Activated naive CD4-positive, alpha-beta T cell treated with anti-CD3 and anti-CD28 coated beads, Interleukin-2, amount 50 U/mL, for 72 hours (primary cell): ENCODE measurements around the gene DRC3. TPM values are rescaled to one million over a fixed set of nuclear protein-coding genes. Genes with fewer than 3 reads are reported as not detected.

ENCODE experiments used
- ATAC-seq, 2 donors: fragments of 150-1000 bp; cut with Tn5 transposase; 2 replicates each; pipeline ENCODE4 v1.10.0; 2021; ENCODE audit warnings: mild to moderate bottlenecking in 2 of 2, moderate library complexity in 2 of 2
- DNase-seq, 2 donors: peaks; one replicate each; pipeline ENCODE4 v3.0.0; 2021 to 2022; ENCODE audit warnings: low spot score in 2 of 2
- H3K27ac Mint-ChIP-seq, 2 donors: one replicate each; pipeline ENCODE4 v1.8.0; 2022; ENCODE audit warnings: mild to moderate bottlenecking in 2 of 2, mixed read lengths in 2 of 2
- H3K36me3 Mint-ChIP-seq, 2 donors: one replicate each; pipeline ENCODE4 v1.8.0; 2022; ENCODE audit warnings: mixed read lengths in 2 of 2
- H3K9me3 Mint-ChIP-seq, 2 donors: one replicate each; pipeline ENCODE4 v1.8.0; 2022; ENCODE audit warnings: mixed read lengths in 2 of 2
- total RNA-seq, 2 donors: library from RNA; stranded (reverse); gene quantifications; one replicate each; pipeline ENCODE4 v1.2.3, GENCODE V29; 2022

The DRC3 gene
- total RNA-seq, 2 donors from 2014 or later = 0.05 to 0.12 TPM

DNA sequence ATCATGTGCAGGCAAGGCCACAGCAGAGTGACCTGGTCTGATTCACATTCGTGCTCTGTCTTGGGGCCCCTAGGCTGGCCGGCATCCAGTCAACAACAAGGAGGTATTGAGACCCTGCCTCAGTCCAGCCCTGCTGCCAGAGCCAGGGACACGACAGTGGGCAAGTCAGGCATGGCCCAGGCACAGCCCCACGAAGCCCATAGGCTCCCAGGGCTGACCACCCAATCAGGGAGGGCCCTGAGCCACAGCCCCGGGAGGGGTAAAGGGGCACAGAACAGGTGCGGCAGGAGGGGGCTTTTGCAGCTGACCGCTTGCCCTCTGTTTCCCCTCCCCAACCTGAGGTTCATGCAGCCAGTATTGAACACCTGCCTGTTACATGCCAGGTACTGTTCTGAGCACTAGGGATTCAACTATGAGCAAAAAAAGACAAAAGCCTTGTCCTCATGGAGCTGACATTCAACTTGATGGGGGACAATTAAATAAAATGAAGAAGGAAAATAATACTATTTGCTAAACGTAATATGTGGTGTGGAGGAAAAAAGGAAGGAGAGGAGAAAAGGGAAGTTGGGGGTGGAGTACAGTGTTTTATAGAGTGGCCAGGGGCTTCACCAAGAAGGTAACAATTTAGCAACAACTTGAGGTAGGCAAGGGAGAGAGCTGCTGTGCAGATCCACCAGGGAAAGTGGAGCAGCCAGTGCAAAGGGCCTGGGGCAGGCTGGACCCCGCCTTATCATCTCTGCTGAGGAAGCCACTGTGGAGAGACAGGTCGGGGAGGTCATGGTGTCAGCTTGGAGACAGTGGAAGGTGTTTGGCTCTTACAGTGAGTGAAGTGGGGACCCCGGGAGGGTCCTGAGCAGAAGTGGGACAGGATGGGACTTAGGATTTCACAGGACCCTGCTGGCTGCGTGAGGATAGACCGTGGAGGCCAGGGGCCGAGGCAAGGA lies 6.1 kb downstream of the DRC3 start:
- ATAC-seq (no peak), DNase-seq (no peak)
- no peaks in the 10 kb centered on the region for H3K36me3 Mint-ChIP-seq
- no peaks in the 10 kb centered on the region for H3K9me3 Mint-ChIP-seq
- H3K27ac Mint-ChIP-seq = peak overlapping the region in 1 of 2 donors; percentile 0

DNA sequence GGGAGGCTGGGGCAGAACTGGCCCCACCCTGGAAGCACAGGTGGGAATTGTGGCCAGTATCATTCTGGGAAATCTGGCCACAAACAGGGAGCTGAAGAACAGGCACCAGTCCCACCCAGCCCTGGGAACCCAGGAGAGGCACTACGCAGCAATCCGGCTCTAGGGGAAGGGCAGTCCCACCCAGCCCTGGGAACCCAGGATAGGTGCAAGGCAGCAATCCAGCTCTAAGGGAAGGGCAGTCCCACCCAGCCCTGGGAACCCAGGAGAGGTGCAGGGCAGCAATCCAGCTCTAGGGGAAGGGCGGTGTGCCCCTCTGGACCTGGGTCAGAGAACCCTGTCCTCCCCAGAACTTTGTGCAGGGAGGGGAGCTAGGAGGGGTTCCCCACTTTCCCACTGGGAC lies 7.1 kb downstream of the DRC3 start:
- no peaks in the 10 kb centered on the region for H3K36me3 Mint-ChIP-seq
- DNase-seq = no peak
- ATAC-seq = no peak
- no peaks in the 10 kb centered on the region for H3K9me3 Mint-ChIP-seq
- no peak overlapping the region for H3K27ac Mint-ChIP-seq

DNA sequence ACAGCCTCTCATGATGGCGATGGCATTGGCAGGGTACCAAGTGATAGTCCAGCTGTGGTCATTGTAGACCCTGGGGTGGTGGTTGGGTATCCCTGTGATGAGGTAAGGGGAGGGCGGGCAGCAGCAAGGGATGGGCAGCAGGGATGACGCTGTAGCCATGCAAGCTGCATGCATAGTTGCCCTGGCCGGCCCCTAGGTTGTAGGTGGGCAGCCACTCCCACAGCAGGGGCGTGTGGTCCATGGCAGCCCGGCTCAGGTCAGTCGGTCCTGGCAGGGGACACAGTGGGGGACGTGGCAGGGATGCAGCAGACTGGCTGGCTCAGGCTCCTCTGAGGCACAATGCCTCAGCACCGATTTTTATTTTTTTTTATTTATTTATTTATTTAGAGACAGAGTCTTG lies 8.7 kb downstream of the DRC3 start:
- no peaks in the 10 kb centered on the region for H3K9me3 Mint-ChIP-seq
- H3K36me3 Mint-ChIP-seq = no peaks in the 10 kb centered on the region
- ATAC-seq (no peak), DNase-seq (no peak)
- no peak overlapping the region for H3K27ac Mint-ChIP-seq

DNA sequence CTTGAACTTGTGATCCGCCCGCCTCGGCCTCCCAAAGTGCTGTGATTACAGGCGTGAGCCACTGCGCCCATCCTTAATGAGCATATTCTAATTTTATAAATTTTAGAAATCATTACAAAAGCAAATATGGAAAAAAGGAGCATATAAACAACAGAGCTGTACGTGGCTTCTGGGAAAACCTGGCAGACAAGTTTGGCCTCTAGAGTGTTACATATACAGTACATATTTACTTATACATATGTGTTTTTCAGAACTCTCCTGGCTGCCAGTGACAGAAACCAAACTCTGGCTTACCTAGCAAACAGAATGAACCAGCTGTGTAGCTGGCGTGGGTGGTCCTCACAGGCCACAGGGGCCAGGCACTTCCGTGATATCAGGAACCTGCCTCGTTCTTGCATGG lies 10.1 kb downstream of the DRC3 start:
- DNase-seq (no peak), ATAC-seq (no peak)
- H3K27ac Mint-ChIP-seq = no peak overlapping the region
- no peaks in the 10 kb centered on the region for H3K9me3 Mint-ChIP-seq
- H3K36me3 Mint-ChIP-seq = no peaks in the 10 kb centered on the region

DNA sequence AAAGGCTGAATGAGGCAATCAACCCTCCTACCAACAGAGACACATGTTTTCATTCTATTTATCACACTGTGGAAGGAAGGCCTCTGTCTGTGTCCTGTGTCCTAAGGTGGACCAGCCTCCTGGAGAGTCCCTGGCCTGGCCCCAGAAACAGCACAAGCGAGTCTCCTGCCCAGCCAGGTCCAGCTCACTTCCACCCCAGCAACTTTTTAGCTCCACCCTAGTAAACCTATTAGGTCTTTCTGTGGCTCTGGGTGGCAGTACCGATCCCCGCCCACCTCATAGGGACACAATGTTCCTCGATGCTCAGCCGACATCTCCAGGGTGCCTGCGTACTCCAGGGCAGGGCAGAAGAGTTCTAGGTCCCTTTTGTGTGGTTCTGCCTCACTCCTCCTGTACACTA lies 10.7 kb downstream of the DRC3 start:
- H3K27ac Mint-ChIP-seq = no peak overlapping the region
- no peak for DNase-seq
- H3K36me3 Mint-ChIP-seq = no peaks in the 10 kb centered on the region
- ATAC-seq = no peak
- no peaks in the 10 kb centered on the region for H3K9me3 Mint-ChIP-seq

DNA sequence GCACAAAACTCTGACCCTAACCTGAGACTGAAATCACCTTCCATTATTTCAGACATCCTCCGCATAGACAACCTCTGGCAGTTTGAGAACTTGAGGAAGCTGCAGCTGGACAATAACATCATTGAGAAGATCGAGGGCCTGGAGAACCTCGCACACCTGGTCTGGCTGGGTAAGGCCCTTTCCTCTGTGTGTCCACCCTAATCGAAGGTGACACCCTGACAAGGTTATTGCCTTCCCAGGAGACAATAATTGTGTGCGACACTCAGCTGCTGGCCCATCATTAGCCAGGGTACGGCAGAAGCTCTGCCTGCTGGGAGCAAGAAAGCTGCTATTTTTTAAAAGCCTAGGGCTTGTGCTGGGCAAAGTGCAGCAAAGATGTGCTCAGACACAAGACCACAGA lies 11.1 kb downstream of the DRC3 start:
- Mint-ChIP-seq H3K9me3 (no peaks in the 10 kb centered on the region), H3K27ac (no peak overlapping the region), H3K36me3 (no peaks in the 10 kb centered on the region)
- DNase-seq = no peak
- ATAC-seq = no peak

DNA sequence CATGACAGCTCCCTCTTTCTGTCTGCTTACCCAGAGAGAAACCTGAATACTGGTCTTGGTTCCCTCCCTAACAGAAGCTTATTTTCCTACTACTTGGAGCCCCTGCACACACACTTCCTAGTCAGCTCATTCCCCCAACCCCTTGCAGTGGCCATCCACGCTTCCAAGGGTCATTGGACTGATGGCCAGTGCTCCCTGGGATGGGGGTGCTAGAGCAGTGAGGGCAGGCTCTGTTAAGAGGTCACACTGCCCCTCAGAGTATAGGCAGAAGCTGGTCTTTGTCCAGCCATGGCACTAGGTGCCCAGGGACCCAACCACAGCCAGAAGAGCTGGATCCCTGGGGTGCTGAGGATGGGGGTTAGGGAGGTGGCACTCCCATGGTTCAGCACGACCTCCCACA lies 12.5 kb downstream of the DRC3 start:
- H3K36me3 Mint-ChIP-seq = no peaks in the 10 kb centered on the region
- no peaks in the 10 kb centered on the region for H3K9me3 Mint-ChIP-seq
- no peak for ATAC-seq

DNA sequence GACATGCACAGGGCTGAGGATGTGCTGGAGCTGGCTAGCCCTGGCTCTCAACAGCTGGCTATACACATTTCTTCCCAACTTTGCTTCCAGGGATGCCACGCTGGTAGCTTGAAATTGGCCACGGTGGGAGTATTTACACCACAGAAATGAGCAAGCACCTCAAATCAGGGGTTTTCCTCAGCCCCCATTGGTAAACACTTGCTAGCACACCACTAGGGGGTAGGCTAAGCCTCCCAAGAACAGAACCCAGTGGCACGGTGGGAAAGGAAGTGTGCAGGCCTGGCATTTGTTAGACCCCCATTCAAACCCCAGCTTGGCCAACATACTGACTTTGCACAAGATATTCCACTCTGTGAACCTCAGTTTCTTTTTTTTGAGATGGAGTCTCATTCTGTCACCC lies 12.9 kb downstream of the DRC3 start:
- H3K27ac Mint-ChIP-seq = no peak overlapping the region
- DNase-seq = no peak
- no peaks in the 10 kb centered on the region for H3K9me3 Mint-ChIP-seq
- no peaks in the 10 kb centered on the region for H3K36me3 Mint-ChIP-seq
- ATAC-seq = peak in 1 of 2 donors; percentile 64

More for the DNA sequence above, 12.5 kb downstream of the DRC3 start:
- no peak for DNase-seq
- no peak overlapping the region for H3K27ac Mint-ChIP-seq

DNA sequence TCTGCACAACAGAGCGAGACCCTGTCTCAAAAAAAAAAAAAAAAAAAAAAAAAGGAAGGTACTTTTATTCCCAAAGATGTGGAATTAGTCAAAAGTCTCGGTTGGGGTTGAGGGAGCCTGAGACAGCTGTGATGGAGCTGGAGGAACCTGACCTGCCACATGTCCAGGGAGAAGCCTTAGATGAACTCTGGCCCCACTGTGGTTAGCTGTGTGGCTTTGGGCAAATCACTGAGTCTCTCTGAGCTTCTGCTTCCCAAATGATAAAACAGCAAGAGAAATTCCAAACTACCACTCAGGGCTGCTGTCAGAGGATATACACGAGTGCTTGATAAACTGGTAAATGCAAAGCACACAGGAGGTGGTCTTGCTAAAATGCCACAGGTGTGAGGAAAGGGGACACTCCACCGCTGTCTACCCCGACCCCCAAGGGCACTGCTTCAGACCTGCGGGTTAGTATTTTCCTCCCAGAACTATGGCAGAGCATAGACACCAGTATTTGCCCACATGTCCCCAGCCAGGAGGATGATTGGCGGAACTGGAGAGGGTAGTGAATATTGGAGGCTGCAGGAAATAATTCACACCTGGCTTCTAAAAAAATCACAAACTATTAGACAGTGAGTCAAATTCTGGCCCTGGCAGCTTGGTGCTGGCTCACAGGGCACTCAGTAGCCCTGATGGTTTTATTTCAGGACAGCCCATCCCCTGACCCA lies 14.7 kb downstream of the DRC3 start:
- Mint-ChIP-seq H3K9me3 (no peaks in the 10 kb centered on the region), H3K36me3 (no peaks in the 10 kb centered on the region), H3K27ac (no peak overlapping the region)
- no peak for DNase-seq
- ATAC-seq = no peak

DNA sequence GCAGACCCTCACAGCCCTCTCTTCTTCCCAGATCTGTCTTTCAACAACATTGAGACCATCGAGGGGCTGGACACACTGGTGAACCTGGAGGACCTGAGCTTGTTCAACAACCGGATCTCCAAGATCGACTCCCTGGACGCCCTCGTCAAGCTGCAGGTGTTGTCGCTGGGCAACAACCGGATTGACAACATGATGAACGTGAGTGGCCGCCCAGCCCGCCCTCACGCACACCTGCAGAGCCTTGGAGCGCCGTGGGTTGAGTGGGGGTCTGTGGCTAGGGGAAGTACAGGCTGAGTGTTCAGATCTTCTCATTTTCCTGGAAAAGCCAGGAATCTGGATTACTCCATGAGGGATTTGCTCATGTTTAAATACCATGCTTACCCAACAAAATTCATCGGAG lies 15.2 kb downstream of the DRC3 start:
- DNase-seq (no peak), ATAC-seq (no peak)
- Mint-ChIP-seq H3K9me3 (no peaks in the 10 kb centered on the region), H3K27ac (no peak overlapping the region), H3K36me3 (no peaks in the 10 kb centered on the region)

DNA sequence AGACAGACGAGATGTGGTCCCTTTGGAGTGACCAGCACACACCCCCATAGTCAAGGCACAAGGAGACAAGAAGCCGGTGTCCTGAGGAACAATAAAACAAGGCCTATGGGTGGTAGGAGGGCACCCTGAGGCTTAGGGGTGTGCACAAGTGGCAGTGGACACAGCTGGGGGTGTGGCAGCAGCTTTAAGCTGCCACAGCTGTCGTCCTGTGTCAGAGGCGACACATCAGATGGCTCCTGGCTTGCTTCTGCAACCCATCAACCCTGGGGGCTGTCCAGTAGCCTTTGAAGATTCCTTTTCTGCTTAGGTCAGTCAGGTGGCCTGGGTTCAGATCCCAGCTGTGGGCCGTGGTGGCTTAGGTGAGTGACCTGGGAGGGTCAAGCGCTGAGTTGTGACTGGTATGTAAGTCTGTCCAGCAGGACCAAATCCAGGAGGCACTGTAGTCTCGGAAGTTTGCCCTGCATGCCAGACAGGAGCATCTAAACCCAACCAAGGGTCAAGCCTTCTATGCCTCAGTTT lies 15.8 kb downstream of the DRC3 start:
- DNase-seq (no peak), ATAC-seq (no peak)
- no peaks in the 10 kb centered on the region for H3K9me3 Mint-ChIP-seq
- H3K27ac Mint-ChIP-seq = peak overlapping the region in 1 of 2 donors; percentile 18
- H3K36me3 Mint-ChIP-seq = no peaks in the 10 kb centered on the region

DNA sequence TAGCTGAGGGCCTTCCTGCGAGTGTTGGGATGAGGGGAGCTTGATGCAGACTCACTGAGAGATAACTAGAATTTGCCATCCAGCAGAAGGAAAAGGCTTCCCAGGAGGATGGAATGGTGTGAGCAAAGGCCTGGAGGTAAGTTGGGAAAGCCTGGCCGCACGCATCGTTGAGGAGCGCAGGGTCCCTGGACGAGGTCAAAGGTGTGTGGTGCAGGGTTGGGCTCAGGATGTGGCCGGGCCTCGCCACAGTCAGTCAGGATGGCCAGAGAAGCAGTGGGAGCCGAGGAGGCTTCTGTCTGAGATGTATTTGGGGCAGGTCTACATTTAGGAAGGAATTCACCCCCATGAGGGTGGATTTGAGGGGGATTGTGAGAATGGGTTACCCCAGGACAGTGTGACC lies 16.4 kb downstream of the DRC3 start:
- DNase-seq (no peak), ATAC-seq (no peak)
- Mint-ChIP-seq H3K36me3 (no peaks in the 10 kb centered on the region), H3K27ac (peak overlapping the region in 1 of 2 donors; percentile 18), H3K9me3 (no peaks in the 10 kb centered on the region)

DNA sequence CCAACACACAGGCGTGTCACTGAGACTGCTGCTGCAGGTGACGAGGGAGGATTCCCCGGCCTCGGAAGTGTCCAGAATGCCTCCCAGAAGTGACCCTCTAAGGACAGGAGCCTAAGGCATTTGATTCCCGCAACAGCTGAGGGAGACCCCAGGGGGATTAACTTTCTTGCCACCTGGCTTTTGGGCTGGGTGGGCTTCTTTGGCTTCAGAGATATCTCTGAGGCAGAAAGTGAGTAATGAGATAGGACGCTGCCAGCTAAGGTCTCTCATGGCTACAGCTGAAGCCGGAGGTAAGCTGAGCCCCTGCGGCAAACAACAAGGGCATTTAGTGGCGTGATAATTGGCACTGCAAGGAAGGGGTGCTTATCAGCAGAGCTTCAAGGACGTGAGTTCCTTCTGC lies 17.0 kb downstream of the DRC3 start:
- DNase-seq = no peak
- no peak for ATAC-seq
- H3K27ac Mint-ChIP-seq = no peak overlapping the region
- H3K9me3 Mint-ChIP-seq = no peaks in the 10 kb centered on the region
- H3K36me3 Mint-ChIP-seq = no peaks in the 10 kb centered on the region

DNA sequence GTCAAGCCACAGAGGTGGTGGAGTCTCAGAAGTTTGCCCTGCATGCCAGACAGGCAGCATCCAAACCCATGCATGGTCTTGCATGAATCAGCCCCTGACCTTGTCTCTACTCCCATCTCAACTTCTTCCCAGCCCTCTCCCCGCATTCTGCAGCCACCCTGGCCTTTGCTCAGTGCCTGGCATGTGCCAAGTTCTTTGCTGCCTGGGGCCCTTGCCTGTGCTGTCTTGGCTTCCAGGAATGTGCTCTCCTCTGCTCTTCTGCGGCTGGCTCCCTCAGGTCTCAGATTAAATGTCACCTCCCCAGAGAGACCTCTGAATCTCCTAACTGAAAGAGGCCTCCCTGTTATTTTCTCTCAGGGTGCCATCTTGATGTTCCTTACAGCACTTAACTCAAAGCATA lies 17.6 kb downstream of the DRC3 start:
- H3K27ac Mint-ChIP-seq = peak overlapping the region in 1 of 2 donors; percentile 15
- no peak for ATAC-seq
- DNase-seq = no peak
- no peaks in the 10 kb centered on the region for H3K9me3 Mint-ChIP-seq
- no peaks in the 10 kb centered on the region for H3K36me3 Mint-ChIP-seq

DNA sequence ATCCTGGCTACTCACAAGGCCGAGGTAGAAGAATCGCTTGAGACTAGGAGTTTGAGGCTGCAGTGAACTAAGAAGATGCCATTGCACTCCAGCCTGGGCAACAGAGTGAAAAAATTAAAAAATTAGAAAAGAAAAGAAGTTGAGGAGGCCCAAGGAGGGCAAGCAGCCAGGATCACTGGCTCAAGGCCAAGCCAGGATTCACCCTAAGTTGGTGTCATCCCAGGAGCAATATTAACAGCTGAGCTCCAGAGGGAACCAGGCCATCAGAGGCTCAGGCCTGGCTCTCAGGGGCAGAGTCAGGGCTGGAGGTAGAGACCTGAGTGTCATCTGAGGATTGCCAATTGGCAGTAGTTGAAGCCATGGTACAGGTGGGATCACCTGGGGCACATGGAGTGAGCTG lies 20.7 kb downstream of the DRC3 start:
- H3K36me3 Mint-ChIP-seq = no peaks in the 10 kb centered on the region
- no peak for DNase-seq
- H3K9me3 Mint-ChIP-seq = no peaks in the 10 kb centered on the region
- no peak for ATAC-seq
- peak overlapping the region; percentile 24 to 50 for H3K27ac Mint-ChIP-seq

DNA sequence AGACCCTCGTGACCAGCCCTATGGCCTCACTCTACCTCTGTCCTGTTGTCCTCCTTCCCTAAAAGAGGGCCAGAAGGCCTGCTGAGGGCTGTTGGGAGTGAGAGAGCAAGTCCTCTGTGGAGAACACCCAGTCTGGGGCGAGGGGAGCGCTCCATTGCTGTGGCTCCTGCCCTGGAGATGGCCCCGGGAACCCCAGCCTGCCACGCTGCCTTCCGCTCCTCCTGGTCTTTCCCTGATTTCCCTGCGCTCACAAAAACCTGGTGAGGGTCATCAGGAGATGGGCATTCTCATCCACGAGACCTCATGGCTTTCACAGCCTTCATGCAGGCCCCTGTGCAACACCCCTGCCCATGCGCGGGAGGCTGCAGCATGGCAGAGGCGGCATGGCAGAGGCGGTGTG lies 21.2 kb downstream of the DRC3 start:
- ATAC-seq (no peak), DNase-seq (no peak)
- Mint-ChIP-seq H3K27ac (no peak overlapping the region), H3K36me3 (no peaks in the 10 kb centered on the region), H3K9me3 (no peaks in the 10 kb centered on the region)

DNA sequence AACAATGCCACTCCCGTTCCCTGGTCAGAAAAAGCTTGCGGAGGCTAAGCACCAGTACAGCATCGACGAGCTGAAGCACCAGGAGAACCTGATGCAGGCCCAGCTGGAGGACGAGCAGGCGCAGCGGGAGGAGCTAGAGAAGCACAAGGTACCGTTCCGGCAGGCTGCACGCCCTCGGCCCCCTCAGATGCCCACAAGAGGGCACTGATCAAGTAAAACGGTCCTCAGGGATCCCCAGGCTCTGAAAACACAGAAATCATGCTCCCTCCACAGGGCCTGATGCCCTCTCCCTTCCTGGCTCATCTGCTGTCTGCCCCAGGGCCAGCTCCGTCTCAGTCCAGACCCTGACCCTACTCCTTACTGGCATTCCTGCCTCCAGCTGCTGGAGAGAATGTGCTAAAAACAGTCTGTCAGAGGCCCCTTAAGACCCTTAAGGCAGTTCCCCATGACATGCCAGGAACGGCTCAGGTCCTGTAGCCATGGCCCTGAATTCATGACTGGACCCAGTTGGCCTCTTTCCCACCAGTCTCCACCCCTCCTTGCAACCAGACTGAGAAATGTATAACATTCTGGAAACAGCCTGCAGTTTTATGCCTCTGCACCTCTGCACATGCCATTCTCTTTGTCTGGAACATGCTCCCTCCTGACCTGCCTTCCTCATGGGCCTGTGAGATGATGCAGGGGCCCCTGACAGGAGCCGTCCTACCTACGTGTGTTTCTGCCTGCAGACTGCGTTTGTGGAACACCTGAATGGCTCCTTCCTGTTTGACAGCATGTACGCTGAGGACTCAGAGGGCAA lies 21.8 kb downstream of the DRC3 start:
- ATAC-seq (peak in 1 of 2 donors; percentile 22), DNase-seq (no peak)
- Mint-ChIP-seq H3K27ac (no peak overlapping the region), H3K36me3 (no peaks in the 10 kb centered on the region), H3K9me3 (no peaks in the 10 kb centered on the region)
